GM18526 (cell line): Measurements from ENCODE around the gene HS3ST5.

Source experiments
- POLR2A ChIP-seq: IDR thresholded peaks from 3 replicates; pipeline ENCODE4 v1.6.1; 2011; ENCODE audit not compliant: insufficient read length; ENCODE audit errors: extremely low read depth

Gene HS3ST5

DNA sequence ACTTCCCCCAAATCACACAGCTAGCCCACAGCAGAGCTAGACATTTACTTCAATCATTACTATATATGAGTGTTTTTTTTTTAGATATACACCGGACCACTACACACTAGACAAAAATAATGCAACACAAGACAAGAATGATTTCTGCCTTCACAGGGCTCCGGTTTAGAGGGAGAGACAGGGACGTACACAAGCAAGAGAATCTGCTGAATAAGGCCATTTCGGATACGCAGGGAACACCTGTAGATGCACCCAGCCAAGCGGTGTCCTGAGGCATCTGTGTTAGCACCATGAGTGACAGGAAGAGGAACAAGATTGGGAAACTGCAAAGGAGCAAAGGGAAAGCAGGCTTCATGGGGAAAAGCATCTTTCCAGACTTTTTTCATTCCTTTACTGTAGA lies 45.7 kb downstream of the HS3ST5 start:
- no peak for TF ChIP-seq POLR2A

- TF ChIP-seq POLR2A, result no peak
Measured at GRCh38 chr6:114292431-114292830, 50.4 kb downstream of the HS3ST5 start.

DNA sequence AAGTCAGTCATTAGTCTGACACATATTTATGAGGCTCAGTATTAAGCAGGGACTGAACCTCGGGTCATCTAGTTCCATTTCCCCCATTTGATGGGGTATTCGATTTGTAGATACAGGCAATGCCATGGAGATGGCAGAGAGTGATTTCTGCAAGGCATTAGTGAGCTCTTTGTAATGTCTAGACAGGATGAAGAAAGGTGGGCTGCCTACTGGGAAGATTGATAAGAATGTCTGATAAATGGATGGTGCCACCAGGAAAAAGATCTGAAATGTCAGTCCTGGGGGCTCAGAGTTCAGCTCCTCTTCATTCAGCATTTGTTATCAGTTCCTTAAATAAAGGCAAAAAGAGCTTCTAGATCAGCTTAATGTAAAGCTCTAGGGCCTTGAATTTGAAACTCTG lies 51.4 kb downstream of the HS3ST5 start:
- no peak for TF ChIP-seq POLR2A

DNA sequence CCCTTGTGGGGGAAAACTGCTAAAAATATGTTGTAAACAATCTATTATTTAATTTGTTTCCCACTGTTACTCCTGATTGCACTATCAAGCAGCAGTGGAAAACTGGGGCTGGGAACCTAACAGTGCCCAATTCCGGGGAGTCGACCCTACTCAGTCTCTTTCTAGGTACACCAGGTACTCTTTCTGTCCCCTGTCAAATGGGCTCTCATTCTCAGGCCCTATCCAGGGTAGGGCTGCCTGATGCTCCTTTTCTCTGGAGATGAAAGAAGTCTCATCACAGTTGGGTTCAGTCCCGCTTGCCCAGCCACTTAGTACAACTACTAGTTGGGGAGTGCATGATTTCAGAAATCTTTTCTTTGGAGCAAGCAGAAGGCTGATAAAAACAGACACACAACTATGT lies 52.0 kb downstream of the HS3ST5 start:
- no peak for TF ChIP-seq POLR2A

- TF ChIP-seq POLR2A, result no peak
Measured at GRCh38 chr6:114288701-114289495, 53.9 kb downstream of the HS3ST5 start.

- no peak for TF ChIP-seq POLR2A
Measured at GRCh38 chr6:114287461-114287860, 55.4 kb downstream of the HS3ST5 start.

DNA sequence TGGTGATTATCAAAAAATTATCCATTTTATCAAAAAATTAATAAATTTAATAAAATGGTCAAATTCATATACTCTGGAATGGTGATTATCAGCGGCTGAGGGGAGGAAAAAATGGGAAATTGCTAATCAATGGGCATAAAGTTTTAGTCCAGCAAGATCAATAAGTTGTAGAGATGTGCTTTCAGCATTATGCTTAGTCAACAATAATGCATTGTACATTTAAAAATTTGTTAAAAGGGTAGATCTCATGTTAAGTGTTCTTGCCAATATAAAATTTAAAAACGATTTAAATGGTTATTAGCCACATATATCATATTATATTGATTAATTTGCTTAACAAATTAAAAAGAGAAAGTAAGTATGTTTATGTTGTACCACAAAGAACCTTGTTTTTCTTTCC lies 56.6 kb downstream of the HS3ST5 start:
- TF ChIP-seq POLR2A, result no peak

DNA sequence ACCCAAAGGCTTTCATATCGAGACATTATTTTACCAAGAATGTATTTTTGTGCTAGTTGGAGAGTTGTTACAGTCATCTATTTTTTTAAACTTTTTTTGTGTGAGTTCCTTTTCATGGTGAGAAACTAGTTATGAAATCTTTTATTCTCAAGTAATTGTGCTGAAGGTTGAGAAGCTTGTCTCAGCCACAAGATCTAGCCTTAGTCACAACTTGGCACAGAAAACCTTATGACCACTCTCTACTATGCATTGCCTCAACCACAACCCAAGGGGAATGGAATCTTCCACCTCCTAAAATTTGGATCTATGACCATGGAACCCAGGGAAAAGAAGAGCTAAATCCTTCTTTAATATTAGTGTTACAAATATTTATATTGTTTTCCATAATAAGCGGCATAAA lies 58.5 kb downstream of the HS3ST5 start:
- no peak for TF ChIP-seq POLR2A

DNA sequence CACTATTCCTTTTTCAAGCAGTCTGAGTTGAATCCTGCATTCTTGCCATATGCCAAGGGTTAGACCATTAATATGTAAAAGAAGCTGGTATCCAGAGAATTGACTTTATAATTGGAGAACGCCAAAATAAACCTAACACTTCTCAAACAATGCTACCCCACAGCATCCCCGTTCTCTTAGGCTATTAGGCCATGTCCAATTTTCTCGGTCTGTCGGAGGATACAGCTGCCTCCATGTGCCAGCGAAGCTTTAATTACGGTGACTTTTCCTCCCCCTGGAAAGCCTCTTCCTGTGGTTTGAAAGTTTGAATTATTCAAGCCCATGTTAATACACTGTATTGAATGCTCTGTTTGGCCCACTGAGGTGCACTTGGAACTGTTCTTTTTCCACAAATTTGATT lies 60.5 kb downstream of the HS3ST5 start:
- no peak for TF ChIP-seq POLR2A

GRCh38 chr6:114281496-114281895 lies 61.3 kb downstream of the HS3ST5 start:
- TF ChIP-seq POLR2A, result no peak

- no peak for TF ChIP-seq POLR2A
Measured at GRCh38 chr6:114280239-114280982, 62.4 kb downstream of the HS3ST5 start.

DNA sequence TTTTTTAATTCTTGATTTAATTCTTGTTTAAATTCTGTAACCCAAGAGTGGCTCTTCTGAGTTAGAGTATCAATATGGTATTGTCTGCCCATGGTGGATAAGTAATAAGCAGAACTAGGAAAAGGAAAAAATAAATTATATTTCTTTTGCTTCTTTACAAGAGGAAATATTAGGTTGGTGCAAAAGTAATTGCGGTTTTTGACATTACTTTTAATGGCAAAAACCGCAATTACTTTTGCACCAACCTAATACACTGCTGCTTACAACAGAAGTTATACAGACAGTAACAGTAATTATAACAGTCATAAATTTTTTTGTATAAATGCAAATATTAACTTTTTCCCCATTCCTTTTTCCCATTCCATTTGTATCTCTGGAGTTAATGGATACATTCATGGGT lies 65.6 kb downstream of the HS3ST5 start:
- TF ChIP-seq POLR2A, result no peak

GRCh38 chr6:114276783-114277182 lies 66.0 kb downstream of the HS3ST5 start:
- TF ChIP-seq POLR2A, result no peak

GRCh38 chr6:114274836-114275235 lies 68.0 kb downstream of the HS3ST5 start:
- TF ChIP-seq POLR2A, result no peak

GRCh38 chr6:114272582-114272981 lies 70.2 kb downstream of the HS3ST5 start:
- TF ChIP-seq POLR2A, result no peak

DNA sequence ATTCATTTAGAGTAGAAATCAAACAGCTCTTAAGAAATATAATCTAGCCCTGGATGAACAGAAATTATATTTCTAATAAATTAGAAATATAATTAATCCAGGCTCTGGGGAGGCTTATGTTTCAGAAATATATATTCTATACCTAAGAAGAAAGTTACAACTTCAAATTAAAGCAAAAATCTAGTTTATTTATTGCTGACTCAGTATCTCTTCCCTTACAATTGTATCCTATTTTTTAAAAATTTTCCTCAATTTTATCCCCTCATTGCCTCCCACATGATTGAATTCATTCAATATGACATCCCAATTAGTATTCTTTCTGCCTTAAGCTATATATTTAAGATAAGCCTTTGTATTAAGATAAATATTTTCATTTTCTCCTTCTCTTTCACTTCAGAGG lies 71.4 kb downstream of the HS3ST5 start:
- no peak for TF ChIP-seq POLR2A
